HCT116 (cell line): ENCODE results near the gene ZNG1A. TPM values are rescaled to one million over a fixed set of nuclear protein-coding genes. Genes with fewer than 3 reads are reported as not detected.

ENCODE experiments used
- total RNA-seq: library from RNA; stranded (reverse); gene quantifications from one replicate; pipeline ENCODE4 v1.2.1, GENCODE V29; 2021; ENCODE audit not compliant: unreplicated experiment

Gene ZNG1A
- total RNA-seq, 1 experiment from 2014 or later, result 48.5 TPM

Other genes with a start within 250 kb of the ZNG1A start
- gene WASHC1, start 149.6 kb downstream of the ZNG1A start, total RNA-seq, result 29.6 TPM
- 2.8 TPM for gene FOXD4, start 60.6 kb downstream of the ZNG1A start, total RNA-seq
- gene DOCK8, start 35.8 kb upstream of the ZNG1A start, total RNA-seq, result 0.37 TPM